ENCODE data around the gene DYNC1H1.

The DYNC1H1 gene

GRCh38 chr14:101944451-101944850 is 19.9 kb upstream of the DYNC1H1 start:
- DNase-seq (ENCODE audit: low read depth): no peak

GRCh38 chr14:101945171-101945570 is 19.2 kb upstream of the DYNC1H1 start:
- DNase-seq (ENCODE audit: low read depth): no peak

GRCh38 chr14:101947577-101947903 is 16.8 kb upstream of the DYNC1H1 start:
- DNase-seq (ENCODE audit: low read depth): no peak

GRCh38 chr14:101947904-101948665 is 16.3 kb upstream of the DYNC1H1 start:
- peak; percentile 100 for DNase-seq (ENCODE audit: low read depth)

- no peak for DNase-seq (ENCODE audit: low read depth)
Observed at GRCh38 chr14:101948666-101949216, 15.6 kb upstream of the DYNC1H1 start.

GRCh38 chr14:101950100-101950499 is 14.3 kb upstream of the DYNC1H1 start:
- DNase-seq (ENCODE audit: low read depth): no peak

- DNase-seq (ENCODE audit: low read depth): no peak
Observed at GRCh38 chr14:101950516-101951215, 13.7 kb upstream of the DYNC1H1 start.

GRCh38 chr14:101953151-101953550 is 11.2 kb upstream of the DYNC1H1 start:
- DNase-seq (ENCODE audit: low read depth): no peak

- no peak for DNase-seq (ENCODE audit: low read depth)
Observed at GRCh38 chr14:101954501-101954900, 9.9 kb upstream of the DYNC1H1 start.

GRCh38 chr14:101955695-101956161 is 8.6 kb upstream of the DYNC1H1 start:
- no peak for DNase-seq (ENCODE audit: low read depth)

GRCh38 chr14:101956179-101956885 is 8.0 kb upstream of the DYNC1H1 start:
- no peak for DNase-seq (ENCODE audit: low read depth)

- DNase-seq (ENCODE audit: low read depth): no peak
Observed at GRCh38 chr14:101957406-101958234, 6.8 kb upstream of the DYNC1H1 start.

GRCh38 chr14:101958418-101959180 is 5.8 kb upstream of the DYNC1H1 start:
- DNase-seq (ENCODE audit: low read depth): no peak

- no peak for DNase-seq (ENCODE audit: low read depth)
Observed at GRCh38 chr14:101959277-101959676, 5.1 kb upstream of the DYNC1H1 start.

- DNase-seq (ENCODE audit: low read depth): no peak
Observed at GRCh38 chr14:101960225-101960624, 4.1 kb upstream of the DYNC1H1 start.

GRCh38 chr14:101961011-101961721 is 3.2 kb upstream of the DYNC1H1 start:
- DNase-seq (ENCODE audit: low read depth): peak; percentile 78

- DNase-seq (ENCODE audit: low read depth): no peak
Observed at GRCh38 chr14:101961746-101962502, 2.4 kb upstream of the DYNC1H1 start.

- DNase-seq (ENCODE audit: low read depth): peak; percentile 91
Observed at GRCh38 chr14:101962503-101962874, 1.9 kb upstream of the DYNC1H1 start.

- DNase-seq (ENCODE audit: low read depth): no peak
Observed at GRCh38 chr14:101963052-101963451, 1.3 kb upstream of the DYNC1H1 start.

All from iris pigment epithelial cell (primary cell).